C4-2B (cell line): Measurements from ENCODE around the gene PRR16.

ENCODE experiments used
- CTCF ChIP-seq: fragments of 450-650 bp; conservative IDR thresholded peaks from 2 replicates; pipeline ENCODE4 v1.5.1; 2017; ENCODE audit warnings: mild to moderate bottlenecking
- ZFX ChIP-seq: fragments of 450-650 bp; IDR thresholded peaks from 2 replicates; pipeline ENCODE4 v1.6.1; 2017

- TF ChIP-seq CTCF (no peak), ZFX (no peak)
These were observed 38.4 kb downstream of the PRR16 start for GRCh38 chr5:120502531-120502930.
